Central memory CD4-positive, alpha-beta T cell (primary cell): ENCODE measurements around the gene ATP13A4.

Experiments
- DNase-seq: peaks from one replicate; pipeline ENCODE4 v3.0.0; 2022

The ATP13A4 gene

GRCh38 chr3:193496658-193497057 lies 58.0 kb downstream of the ATP13A4 start:
- no peak for DNase-seq

GRCh38 chr3:193491026-193491425 lies 63.7 kb downstream of the ATP13A4 start:
- no peak for DNase-seq

GRCh38 chr3:193490580-193490979 lies 64.1 kb downstream of the ATP13A4 start:
- no peak for DNase-seq

- no peak for DNase-seq
Observed at GRCh38 chr3:193489949-193490348, 64.7 kb downstream of the ATP13A4 start.

- no peak for DNase-seq
Observed at GRCh38 chr3:193488741-193489140, 66.0 kb downstream of the ATP13A4 start.

- no peak for DNase-seq
Observed at GRCh38 chr3:193483988-193484539, 70.6 kb downstream of the ATP13A4 start.

- no peak for DNase-seq
Observed at GRCh38 chr3:193481436-193481835, 73.3 kb downstream of the ATP13A4 start.

GRCh38 chr3:193474446-193474845 lies 80.2 kb downstream of the ATP13A4 start:
- DNase-seq, result no peak

- no peak for DNase-seq
Observed at GRCh38 chr3:193470710-193471109, 84.0 kb downstream of the ATP13A4 start.

- DNase-seq, result no peak
Observed at GRCh38 chr3:193465992-193466608, 88.6 kb downstream of the ATP13A4 start.

GRCh38 chr3:193464889-193465288 lies 89.8 kb downstream of the ATP13A4 start:
- DNase-seq, result no peak

- DNase-seq, result no peak
Observed at GRCh38 chr3:193457526-193457925, 97.2 kb downstream of the ATP13A4 start.

GRCh38 chr3:193452338-193452737 lies 102.4 kb downstream of the ATP13A4 start:
- DNase-seq, result no peak

GRCh38 chr3:193451902-193452301 lies 102.8 kb downstream of the ATP13A4 start:
- no peak for DNase-seq

GRCh38 chr3:193446965-193447602 lies 107.6 kb downstream of the ATP13A4 start:
- no peak for DNase-seq

- DNase-seq, result no peak
Observed at GRCh38 chr3:193439423-193439822, 115.3 kb downstream of the ATP13A4 start.

- DNase-seq, result no peak
Observed at GRCh38 chr3:193418576-193419373, 135.9 kb downstream of the ATP13A4 start.

- no peak for DNase-seq
Observed at GRCh38 chr3:193416629-193417028, 138.1 kb downstream of the ATP13A4 start.

- DNase-seq, result no peak
Observed at GRCh38 chr3:193407688-193408087, 147.0 kb downstream of the ATP13A4 start.

- DNase-seq, result no peak
Observed at GRCh38 chr3:193407112-193407511, 147.6 kb downstream of the ATP13A4 start.

- DNase-seq, result no peak
Observed at GRCh38 chr3:193403307-193403706, 151.4 kb downstream of the ATP13A4 start.

GRCh38 chr3:193400304-193400703 lies 154.4 kb downstream of the ATP13A4 start:
- no peak for DNase-seq

- DNase-seq, result no peak
Observed at GRCh38 chr3:193396451-193397244, 158.0 kb downstream of the ATP13A4 start.
